GM21529 (cell line): ENCODE data around the gene TUBA4B.
A peak's percentile ranks its signal among the peaks of the same experiment; 100 is the strongest.
"Not testable (repeated sequence)": the region's sequence is repeated elsewhere in the genome, so short reads cannot be mapped to it uniquely, and the experiment has no call there.

ENCODE experiments used
- ATAC-seq: cut with Tn5 transposase; IDR thresholded peaks from one replicate; pipeline ENCODE4 v1.9.1; 2021; ENCODE audit not compliant: unreplicated experiment

TUBA4B gene

DNA sequence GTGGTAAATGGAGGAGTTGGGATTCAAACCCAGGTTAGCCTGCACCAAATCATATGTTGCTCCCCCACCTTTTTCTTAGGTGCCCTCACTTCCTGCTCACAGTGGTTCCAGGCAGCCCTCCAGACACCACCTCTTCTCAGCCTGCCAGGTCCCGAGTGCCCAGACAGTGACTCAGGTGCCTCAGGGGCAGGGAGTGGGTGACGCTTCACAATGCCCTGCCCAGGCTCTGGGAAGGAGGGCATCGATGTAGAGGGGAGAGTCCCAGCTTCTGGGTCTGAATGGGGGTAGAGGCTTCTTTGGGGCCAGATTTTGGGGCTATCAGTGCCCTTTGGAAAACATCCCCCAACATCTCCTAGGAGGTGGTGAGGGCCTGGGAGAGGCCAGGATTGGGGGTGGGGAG, 20.9 kb downstream of the TUBA4B start:
- no peak for ATAC-seq

DNA sequence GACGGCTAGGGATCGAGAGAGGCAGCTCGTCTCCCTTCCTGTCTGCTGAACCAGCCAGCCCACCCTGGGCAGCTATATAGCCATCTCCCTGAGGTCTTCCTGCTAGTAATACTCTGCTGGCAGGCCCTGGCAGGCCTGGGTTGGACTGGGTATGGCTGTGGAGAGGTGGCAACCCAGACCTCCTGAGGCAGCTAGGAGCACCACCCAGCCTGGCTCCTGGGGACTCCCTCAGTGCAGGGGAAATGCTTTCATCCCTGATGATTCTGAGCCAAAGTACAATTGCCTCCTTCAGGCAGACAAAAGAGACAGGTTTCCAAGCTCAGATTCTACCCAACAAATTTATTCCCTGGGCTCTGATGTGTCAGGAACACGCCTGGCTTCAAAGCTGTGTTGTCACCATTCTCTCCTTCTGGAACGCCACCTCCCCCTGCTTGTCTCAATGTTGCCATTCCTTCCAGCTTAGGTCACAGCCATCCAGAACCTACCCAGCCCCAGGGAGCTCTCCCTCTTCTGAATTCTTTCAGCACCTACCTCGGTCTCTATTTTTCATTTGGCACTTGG, 21.4 kb downstream of the TUBA4B start:
- no peak for ATAC-seq

DNA sequence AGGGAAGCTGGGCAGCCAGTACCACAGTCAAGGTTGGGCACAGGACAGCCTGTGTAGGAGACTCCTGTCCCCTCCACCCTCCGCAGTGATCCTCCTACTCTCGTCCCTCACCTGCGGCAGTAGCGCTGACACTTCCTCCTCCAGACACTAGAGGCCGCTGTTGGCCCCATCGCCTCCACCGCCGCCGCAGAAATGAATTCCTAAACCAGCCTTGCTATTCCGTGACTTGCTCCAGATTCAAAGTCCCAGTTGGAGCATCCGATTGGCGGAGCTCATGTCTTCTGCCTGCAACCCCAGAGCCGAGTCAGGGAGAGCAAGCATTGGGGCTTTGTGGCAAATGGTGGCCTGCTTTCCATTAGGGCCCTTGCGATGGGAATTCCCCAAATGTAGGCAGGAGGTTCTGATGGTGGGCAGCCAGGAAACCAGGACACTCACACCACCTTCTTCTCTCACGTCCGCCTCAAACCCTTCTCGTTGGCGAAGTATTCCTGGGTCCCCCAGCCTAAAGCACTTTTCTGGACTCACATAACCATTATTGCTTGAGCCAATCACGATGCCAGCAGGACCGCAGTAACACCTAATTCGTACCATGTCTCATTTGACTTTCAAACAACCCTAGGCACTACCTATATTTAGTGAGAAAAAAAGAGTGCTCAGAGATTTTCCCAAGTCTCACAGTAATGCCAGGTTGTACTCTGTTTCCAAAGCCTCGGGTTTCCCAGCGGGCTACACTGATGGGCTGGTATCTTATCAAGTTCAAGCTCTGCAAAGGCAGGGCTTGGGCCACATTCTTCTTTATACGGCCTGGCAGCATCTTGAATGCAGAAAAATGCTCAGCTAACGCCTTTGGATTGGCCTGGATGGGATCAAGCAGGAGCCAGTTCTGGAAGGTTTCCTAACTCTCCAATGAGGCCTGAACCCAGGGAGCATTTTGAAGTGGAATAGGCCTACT, 24.9 kb downstream of the TUBA4B start:
- ATAC-seq = peak; percentile 30

DNA sequence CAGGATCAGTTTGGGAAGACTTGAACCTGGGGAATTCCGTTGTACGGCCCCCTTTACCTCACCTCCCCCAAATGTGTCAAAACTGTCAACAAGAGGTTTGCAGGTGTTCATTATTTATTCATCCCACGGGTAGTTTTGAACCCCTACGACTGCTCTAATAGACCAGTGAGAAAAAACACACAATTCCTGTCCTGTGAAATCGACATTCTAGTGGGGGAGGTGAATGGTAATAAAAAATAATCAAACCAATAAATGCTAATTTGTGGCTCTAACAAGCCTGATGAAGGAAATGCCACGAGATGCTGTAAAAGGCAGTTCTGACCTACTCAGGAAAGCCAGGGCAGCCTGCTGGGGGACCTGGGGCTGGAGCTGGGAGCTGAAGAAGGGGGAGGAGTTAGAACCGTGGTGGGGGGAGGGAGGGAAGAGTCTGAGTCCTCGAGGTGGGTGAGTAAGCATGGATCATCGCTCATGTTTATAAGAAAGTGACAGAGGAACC, 25.7 kb downstream of the TUBA4B start:
- no peak for ATAC-seq

DNA sequence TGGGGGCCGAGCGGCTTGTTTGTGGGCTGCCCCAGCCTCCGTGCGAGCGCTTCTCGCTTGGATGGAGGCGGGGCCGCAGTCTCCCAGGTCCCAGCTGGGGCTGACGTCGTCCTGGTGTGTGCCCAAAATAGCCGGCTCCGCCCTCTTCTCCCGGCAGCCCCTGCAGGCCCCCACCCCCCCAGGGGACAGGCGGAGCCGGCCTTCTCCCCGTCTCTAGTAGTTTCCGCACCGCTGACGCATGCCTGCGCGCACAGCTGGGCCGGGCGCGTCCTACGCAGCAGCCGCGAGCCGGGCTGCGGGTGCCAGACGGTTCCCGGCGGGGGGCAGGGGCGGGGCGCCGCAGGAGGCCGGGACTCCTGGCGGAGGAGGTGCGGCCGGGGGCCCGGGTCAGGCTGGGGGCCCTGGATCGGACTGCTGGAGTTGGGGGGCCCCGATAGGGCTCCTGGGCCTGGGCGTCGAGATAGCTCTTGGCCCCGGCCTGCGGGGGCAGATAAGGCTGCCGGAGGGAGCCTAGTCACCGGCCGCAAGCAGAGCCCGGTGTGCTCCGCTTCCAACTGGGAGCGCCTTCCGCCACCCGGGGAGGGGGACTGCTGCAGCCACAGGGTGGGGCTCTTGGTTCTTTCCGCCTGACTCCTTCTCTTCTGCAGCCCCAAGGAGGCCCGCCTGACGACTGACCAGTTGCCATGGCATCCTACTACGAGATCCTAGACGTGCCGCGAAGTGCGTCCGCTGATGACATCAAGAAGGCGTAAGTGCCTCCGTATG, 26.3 kb downstream of the TUBA4B start, which contains the start of gene DNAJB2:
TSS of gene DNAJB2 (plus strand) at position 216 of the 765 bp plus-strand sequence. CDS start at position 684, 468 bp downstream.
- ATAC-seq = peak; percentile 82

DNA sequence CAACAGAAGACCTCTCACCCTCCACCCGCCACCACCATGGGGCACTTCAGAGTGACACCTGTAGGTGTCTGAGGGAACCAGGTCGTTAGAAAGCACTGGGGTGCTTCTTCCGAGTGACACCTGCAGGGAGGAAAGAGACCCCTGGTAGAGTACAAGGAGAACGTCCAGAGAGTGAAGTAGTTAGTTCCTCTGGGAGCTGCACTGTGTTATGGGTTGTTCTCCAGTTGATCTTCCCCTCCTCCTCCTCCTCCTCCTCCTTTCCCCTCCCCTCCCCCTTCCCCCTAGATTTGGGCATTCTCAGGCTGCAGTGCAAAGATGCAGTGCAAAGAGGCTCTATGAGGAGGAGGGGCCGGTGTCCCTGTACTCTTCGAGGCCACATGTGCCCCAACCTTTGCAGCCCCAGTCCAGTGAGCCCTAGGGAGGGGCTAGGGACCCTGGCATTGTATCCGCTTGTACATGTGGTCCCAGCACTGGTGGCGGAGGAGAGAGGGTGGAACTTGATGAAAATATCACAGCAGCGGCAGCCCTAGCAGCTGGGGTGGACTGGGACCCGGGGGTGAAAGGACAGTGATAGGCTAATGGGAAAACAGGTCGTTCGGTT, 27.0 kb downstream of the TUBA4B start:
- no peak for ATAC-seq

DNA sequence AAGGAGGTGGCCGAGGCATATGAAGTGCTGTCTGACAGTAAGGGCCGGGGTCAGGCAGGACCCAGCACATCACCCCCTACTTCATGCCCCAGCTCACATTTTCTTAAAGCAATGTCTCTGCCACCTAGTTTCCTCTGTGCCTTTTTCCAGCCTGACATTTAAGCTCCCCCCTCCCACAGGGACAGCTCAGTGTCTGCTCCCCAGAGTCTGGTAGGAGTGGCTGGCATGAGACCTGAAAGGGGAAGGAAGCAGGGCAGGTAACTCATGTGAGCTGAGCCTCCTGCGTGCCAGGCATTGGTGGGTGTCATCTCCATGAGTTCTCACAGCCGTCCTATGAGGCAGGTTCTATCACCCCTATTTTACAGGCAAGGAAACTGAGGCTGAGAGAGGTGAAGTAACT, 27.6 kb downstream of the TUBA4B start:
- ATAC-seq = no peak

DNA sequence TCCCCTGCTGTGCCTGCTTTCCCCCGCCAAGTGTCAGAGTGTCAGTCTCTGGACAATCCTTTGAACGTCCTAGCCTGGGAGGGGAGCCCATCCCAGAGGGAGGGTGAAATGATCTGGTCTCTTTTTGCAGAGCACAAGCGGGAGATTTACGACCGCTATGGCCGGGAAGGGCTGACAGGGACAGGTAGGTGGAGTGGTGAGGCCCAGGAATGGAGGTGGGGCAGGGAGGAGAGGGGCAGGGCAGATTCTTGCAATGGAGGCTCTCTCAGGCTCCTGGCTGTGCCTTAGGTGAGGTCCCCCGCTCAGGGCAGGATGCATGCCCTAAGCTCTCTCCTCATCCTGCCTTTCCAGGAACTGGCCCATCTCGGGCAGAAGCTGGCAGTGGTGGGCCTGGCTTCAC, 28.5 kb downstream of the TUBA4B start:
- no peak for ATAC-seq

DNA sequence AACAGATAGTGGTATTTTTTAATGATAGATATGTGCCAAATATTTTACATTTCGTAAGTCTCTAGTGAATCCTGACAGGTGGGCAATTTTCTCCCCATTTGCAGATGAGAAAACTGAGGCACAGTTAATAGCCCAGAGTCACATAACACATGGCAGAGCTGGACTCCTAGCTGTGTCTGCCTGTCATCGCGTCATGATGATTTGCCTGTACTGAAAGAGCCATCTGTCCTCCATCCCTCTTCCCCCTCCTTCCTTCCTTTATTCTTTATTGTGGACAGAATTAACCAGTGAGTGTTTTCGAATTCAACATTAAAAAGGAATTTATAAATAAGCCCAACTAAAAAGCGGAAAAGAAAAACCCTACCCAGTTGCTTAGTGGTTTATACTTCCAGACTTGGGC, 29.3 kb downstream of the TUBA4B start:
- no peak for ATAC-seq

DNA sequence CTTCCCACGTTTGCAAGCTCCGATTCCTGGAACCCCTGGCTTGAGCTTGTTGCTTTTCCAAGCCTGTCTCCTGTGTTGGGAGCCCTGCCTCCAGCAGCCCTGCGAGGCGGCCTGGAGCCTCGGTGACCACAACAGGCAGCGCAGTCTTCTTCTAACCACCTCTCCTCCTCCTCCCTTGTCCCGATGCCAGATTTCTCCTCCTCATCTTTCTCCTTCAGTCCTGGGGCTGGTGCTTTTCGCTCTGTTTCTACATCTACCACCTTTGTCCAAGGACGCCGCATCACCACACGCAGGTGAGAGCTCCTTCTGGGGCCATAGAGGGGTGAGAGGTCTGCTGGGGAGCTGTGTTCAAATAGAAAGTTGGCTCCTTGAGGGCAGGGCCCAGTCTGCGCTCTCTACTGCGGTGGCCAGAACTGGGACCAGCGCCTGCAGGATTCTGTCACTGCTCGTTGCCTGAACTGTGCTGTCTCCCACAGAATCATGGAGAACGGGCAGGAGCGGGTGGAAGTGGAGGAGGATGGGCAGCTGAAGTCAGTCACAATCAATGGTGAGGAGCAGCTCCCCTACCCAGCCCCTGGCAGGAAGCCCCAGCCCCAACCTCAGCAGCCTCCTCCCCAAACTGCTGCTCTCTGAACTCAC, 30.0 kb downstream of the TUBA4B start:
- ATAC-seq = no peak

DNA sequence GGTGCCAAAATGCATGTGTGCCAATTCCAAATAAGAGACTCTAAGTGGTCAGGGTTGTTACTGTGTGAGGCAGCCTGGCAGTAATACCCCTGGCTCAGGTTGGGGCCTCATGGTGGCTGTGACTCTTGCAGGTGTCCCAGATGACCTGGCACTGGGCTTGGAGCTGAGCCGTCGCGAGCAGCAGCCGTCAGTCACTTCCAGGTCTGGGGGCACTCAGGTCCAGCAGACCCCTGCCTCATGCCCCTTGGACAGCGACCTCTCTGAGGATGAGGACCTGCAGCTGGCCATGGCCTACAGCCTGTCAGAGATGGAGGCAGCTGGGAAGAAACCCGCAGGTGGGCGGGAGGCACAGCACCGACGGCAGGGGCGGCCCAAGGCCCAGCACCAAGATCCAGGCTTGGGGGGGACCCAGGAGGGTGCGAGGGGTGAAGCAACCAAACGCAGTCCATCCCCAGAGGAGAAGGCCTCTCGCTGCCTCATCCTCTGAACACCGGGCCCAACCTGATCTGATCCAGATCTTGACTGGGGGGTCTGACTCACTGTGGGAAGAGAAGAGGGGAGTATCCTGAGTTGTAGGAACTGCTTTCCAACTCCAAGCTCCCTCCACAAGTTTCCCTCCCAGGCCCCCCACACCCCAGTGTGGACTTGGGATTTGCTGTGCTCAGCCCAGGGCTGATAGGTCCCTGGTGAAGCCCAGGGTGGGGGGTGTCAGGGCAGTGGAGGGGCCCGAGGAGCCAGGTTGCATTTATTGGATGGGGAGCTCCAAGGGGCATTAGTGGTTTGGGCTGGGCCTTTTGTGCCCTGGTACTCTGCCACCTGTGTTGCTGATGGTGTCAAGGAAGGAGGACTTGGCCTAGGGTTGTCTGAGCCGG, 31.7 kb downstream of the TUBA4B start:
- ATAC-seq = no peak

DNA sequence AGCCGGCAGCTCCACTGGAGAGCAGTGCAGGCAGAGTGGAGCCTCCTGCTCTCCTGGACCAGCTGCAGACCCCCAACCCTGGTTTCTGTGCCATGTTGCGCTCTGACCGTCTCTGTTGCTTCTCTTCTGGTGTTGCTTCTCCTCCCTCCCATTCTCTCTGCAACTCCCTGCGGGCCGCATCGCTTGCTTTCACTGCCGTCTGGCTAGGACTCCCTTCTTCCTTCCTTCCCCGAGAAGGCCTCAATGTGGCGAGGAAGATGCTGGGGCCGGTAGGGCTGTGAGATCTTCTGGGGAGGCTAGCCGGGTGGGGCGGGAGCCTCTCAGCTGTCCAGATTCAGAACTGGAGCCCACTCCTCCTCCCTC, 32.3 kb downstream of the TUBA4B start:
- ATAC-seq = no peak

DNA sequence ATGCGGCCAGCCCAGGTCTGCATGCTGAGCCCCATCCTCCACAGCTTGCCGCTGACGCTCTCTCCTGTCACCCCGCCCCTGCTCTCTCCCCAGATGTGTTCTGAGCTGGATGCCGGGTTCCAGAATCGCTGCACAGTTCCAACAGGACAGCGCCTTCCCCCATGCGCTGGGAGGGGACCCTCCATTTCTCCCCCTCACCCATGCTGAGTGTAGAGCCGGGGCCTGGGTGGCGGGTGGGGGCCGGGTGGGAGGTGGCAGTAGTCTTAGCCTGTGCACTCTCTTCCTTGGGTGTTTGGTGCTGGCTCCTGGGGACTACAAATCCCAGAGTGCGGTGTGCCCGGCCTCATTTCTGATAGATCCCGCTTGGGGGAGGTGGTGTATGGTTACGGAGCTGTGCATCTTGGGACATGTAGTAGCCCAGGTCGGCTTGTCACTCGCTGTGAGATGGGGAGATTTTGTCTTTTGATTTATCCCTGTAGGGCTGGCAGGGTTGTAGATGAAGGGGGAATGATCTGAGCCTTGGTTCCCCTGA, 32.9 kb downstream of the TUBA4B start:
- ATAC-seq = no peak

DNA sequence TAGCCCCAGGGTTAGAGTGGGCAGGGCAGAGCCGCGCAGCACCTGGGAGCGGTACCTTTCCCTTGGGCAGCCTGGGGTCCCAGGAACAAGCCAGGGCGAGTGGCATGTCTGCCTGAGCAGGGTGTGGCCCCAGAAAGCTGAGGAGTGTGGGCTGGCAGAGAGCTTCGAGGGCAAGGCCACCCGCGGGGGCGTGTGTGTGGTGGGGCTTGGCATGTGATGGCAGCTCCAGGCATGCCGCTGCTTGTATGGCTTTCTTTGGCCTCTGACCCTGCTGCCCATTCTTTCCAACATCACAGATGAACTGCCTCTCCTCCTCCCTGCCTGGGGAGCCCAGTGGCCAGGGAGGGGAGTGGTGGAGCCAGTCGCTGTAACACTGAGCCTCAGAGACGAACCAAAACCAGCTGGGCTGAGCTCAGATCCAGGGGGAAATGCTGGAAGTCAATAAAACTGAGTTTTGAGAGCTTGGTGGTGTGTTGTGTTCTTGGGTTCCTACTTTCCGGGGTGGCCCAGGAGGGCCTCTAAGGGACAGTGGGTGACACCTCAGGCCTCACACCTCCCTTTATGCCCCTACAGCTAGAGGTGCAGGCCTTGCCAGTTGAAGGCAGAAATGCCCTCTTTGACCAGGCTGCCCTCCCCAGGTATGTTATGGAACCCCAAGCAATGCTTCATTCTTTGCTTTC, 33.5 kb downstream of the TUBA4B start:
- no peak for ATAC-seq

DNA sequence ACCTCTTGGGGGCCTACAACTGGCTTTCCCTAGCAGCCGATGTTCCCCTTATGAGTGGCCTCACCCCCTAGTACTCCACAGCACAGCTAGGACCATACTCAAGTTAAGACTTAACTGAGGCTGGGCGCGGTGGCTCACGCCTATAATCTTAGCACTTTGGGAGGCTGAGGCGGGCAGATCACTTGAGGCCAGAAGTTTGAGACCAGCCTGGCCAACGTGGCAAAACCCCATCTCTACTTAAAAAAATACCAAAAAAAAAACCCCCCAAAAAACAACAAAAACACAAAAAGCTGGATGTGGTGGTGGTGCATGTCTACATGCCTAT, 34.0 kb downstream of the TUBA4B start:
- not testable (repeated sequence) for ATAC-seq

DNA sequence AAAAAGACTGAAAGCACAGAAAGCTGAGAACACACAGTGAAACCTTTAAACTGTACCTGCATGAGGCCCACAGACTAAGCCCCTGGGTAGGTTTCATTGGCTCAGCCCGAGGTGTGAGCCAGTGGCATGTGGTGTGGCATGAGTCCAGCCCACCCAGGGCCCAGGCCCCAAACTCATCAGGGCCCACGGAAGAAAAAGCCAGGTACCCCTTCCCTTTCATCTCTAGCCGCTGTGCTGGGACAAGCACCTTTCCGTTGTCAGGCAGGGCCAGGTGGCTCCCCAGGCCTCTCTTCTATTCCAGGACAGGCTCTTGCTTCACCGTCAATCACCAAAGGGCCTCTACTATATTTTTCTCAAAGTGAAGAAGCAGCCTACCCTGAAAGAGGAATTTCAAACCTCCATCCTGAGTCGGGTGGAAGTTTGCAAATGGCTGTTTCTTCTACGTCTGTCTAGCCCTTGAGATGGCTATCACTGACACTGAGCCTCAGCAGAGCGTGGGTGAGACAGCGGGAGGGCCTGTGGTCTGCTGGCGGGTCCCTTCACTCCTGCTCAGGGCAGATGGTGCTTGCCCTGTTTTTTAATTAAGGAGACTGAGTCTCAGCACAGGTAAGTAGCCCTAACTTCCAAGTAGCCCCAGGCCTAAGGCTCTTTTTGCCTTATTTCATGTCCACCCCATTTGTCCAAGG, 34.7 kb downstream of the TUBA4B start:
- no peak for ATAC-seq

DNA sequence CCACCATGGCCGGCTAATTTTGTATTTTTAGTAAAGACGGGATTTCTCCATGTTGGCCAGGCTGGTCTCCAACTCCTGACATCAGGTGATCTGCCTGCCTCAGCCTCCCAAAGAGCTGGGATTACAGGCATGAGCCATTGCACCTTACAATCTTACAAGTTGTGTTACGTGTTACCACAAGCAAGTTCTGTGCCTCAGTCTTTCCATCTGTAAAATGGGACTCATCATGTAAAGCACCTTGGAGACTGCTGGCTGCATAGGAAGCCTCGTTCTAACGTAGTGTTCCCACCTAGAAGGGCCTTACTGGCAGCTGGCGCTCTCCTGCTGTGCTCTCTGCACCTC, 36.1 kb downstream of the TUBA4B start:
- no peak for ATAC-seq

DNA sequence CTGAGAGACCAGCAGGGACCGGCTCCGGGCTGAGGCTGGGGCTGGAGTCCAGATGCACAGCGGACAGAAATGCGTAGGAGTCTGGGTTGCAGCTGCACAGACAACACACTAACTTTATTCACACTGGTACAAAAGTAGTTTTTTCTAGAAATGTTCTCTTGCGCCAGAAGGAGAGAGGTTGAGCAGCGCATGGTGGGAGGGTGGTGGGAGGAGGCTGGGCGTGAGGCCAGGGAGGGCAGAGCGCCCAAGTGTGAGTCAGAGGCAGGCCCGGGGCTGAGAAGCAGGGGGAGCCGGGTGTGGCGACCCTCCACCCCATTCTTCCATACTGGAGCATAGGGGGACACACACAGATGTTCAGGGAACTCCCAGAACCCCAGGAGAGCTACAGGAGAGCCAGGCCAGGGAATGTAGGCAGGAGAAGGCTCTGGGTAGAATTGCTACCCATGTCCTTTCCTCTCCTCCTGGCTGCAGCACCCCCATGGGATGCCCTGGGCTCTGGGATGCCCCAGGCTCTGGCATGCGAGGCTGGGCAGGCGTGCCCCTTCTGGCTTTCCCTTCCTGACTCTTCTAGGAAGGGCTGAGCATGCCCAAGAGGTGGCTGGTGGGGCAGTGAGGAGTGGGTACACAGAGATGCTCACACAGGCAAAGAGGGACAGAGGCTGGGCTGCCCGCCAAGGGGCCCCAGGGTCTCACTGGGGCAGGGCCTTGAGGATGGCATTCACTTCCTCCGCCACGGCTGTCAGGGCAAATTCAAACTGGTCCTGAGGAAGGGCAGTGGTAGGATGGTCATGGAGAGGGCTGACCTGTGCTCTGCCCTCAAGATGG, 36.7 kb downstream of the TUBA4B start:
- no peak for ATAC-seq
